NT2/D1 (cell line): ENCODE data around the gene PHLDA3.

Experiments used
- SUZ12 ChIP-seq: IDR thresholded peaks from 2 replicates; pipeline ENCODE4 v1.6.1; 2011; ENCODE audit not compliant: insufficient read length, insufficient read depth; ENCODE audit errors: extremely low read depth
- YY1 ChIP-seq: IDR thresholded peaks from 2 replicates; pipeline ENCODE4 v1.6.1; 2011; ENCODE audit not compliant: insufficient read length, insufficient read depth
- ZNF274 ChIP-seq: IDR thresholded peaks from 2 replicates; pipeline ENCODE4 v1.6.1; 2011; ENCODE audit warnings: mild to moderate bottlenecking, low read depth, low read length

DNA sequence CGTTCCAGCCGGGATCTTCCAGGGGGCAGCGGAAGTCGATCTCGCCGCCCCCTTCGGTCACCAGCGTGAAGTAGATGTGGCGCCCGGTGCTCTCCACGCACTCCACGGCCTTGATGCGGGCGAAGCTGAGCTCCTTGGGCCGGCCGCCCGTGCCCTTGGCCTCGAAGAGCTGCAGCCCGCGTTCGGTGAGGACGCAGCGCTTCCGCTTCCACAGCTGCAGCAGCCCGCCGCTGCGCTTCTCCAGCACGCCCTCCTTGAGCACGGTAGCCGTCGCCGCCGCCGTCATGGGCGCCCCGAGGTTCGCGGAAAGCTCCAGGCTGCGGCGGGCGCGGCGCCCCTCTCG is 516 bp downstream of the PHLDA3 start:
- TF ChIP-seq YY1 (no peak), ZNF274 (no peak), SUZ12 (no peak)
